Measurements from ENCODE around the gene DDX10. TPM values are rescaled to one million over a fixed set of nuclear protein-coding genes. Genes with fewer than 3 reads are reported as not detected.

DDX10 gene
- total RNA-seq, 2 donors from 2014 or later, result 18.5 to 33.1 TPM

- H3K27ac ChIP-seq, result no peak overlapping the region
- 73% methylated on average over 2 of the region's 2 CpGs for WGBS
- no peak for TF ChIP-seq POLR2A (IDR thresholded peaks at IDR 0.05)
- TF ChIP-seq, protein P1, sequence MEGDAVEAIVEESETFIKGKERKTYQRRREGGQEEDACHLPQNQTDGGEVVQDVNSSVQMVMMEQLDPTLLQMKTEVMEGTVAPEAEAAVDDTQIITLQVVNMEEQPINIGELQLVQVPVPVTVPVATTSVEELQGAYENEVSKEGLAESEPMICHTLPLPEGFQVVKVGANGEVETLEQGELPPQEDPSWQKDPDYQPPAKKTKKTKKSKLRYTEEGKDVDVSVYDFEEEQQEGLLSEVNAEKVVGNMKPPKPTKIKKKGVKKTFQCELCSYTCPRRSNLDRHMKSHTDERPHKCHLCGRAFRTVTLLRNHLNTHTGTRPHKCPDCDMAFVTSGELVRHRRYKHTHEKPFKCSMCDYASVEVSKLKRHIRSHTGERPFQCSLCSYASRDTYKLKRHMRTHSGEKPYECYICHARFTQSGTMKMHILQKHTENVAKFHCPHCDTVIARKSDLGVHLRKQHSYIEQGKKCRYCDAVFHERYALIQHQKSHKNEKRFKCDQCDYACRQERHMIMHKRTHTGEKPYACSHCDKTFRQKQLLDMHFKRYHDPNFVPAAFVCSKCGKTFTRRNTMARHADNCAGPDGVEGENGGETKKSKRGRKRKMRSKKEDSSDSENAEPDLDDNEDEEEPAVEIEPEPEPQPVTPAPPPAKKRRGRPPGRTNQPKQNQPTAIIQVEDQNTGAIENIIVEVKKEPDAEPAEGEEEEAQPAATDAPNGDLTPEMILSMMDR (IDR thresholded peaks at IDR 0.05), result no peak
- TF ChIP-seq POLR2AphosphoS5 (IDR thresholded peaks at IDR 0.05), result no peak
- H3K4me1 ChIP-seq (replicated peaks), result no peaks in the 10 kb centered on the region
- no peak overlapping the region for H3K4me3 ChIP-seq
- no peaks in the 10 kb centered on the region for H3K9me3 ChIP-seq
- DNase-seq (ENCODE audit: low spot score), result no peak
- H3K27me3 ChIP-seq (replicated peaks; ENCODE audit: insufficient read depth), result no peaks in the 10 kb centered on the region
- intact Hi-C loops (cut with DNase I), result no loop called here
- no peaks in the 10 kb centered on the region for H3K36me3 ChIP-seq
Observed at GRCh38 chr11:108886005-108886659, 221.3 kb downstream of the DDX10 start.

DNA sequence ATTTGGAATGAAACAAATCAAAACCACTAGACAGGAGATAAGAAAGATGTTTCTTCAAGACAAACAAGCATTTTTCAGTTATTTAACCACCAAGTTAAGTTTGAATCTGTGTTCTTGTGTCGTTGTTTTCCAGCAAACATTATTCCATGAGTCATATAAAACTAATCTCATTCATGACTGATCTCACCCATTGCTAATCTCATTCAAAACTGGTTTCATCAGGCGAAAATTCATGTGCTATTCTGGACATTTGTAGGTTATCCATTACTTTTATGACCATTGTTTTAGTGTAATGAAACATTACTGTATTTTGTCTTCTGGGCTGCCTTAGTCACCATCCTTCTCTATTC, 221.8 kb downstream of the DDX10 start:
- no peak for TF ChIP-seq POLR2A (IDR thresholded peaks at IDR 0.05)
- no peak for TF ChIP-seq POLR2AphosphoS5 (IDR thresholded peaks at IDR 0.05)
- TF ChIP-seq, protein P1 (IDR thresholded peaks at IDR 0.05), result no peak
- H3K4me1 ChIP-seq (replicated peaks), result no peaks in the 10 kb centered on the region
- no peaks in the 10 kb centered on the region for H3K36me3 ChIP-seq
- H3K9me3 ChIP-seq, result no peaks in the 10 kb centered on the region
- H3K27me3 ChIP-seq (replicated peaks; ENCODE audit: insufficient read depth), result no peaks in the 10 kb centered on the region
- no peak overlapping the region for H3K4me3 ChIP-seq
- intact Hi-C loops (cut with DNase I), result no loop called here
- DNase-seq (ENCODE audit: low spot score), result no peak
- WGBS, result 88% methylated on average over 2 of the region's 2 CpGs
- H3K27ac ChIP-seq, result no peak overlapping the region

DNA sequence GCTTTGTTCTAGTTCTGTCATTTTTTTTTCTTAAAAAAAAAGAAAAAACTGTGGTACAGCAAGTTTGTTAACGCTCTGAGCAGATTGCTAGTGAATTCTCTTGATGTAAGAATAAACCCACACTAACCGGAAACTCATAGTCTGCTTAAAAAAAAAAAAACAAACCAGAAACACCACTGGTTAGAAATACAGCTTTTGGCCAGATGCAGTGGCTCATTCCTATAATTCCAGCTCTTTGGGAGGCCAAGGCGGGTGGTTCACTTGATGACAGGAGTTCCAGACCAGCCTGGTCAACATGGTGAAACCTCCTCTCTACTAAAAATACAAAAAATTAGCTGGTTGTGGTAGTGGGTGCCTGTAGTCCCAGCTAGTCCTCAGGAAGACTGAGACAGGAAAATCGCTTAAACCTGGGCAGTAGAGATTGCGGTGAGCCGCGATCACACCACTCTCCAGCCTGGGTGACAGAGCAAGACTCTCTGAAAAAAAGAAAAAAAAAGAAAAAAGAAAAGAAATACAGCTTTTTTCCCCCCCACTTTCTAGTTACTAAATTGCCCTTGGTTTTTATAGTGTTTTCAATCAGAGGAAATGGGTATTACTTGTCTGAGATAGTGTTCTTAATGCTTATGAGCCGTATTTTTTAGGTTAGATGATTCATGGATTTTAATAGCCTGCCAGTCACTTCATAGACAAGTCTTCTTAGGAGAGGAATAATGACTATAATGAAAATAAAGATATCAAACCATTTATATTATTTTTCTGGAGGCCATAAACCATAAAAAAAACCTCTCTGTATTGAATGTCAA, 222.8 kb downstream of the DDX10 start:
- Histone ChIP-seq H3K36me3 (no peaks in the 10 kb centered on the region), H3K27ac (no peak overlapping the region), H3K27me3 (replicated peaks; ENCODE audit: insufficient read depth) (no peaks in the 10 kb centered on the region), H3K4me1 (replicated peaks) (no peaks in the 10 kb centered on the region), H3K4me3 (no peak overlapping the region), H3K9me3 (no peaks in the 10 kb centered on the region)
- TF ChIP-seq, protein P1 (IDR thresholded peaks at IDR 0.05), result no peak
- TF ChIP-seq POLR2A (IDR thresholded peaks at IDR 0.05) (no peak), POLR2AphosphoS5 (IDR thresholded peaks at IDR 0.05) (no peak)
- intact Hi-C loops (cut with DNase I), result no loop called here
- WGBS, result 94% methylated on average over 8 of the region's 8 CpGs
- no peak for DNase-seq (ENCODE audit: low spot score)

GRCh38 chr11:108890482-108891105, 225.7 kb downstream of the DDX10 start:
- no peaks in the 10 kb centered on the region for H3K9me3 ChIP-seq
- intact Hi-C loops (cut with DNase I), result no loop called here
- no peak overlapping the region for H3K27ac ChIP-seq
- no peaks in the 10 kb centered on the region for H3K4me1 ChIP-seq (replicated peaks)
- no peaks in the 10 kb centered on the region for H3K36me3 ChIP-seq
- H3K4me3 ChIP-seq, result no peak overlapping the region
- 49% methylated on average over 5 of the region's 5 CpGs for WGBS
- DNase-seq (ENCODE audit: low spot score), result no peak
- TF ChIP-seq, protein P1 (IDR thresholded peaks at IDR 0.05), result no peak
- TF ChIP-seq POLR2A (IDR thresholded peaks at IDR 0.05) (no peak), POLR2AphosphoS5 (IDR thresholded peaks at IDR 0.05) (no peak)
- no peaks in the 10 kb centered on the region for H3K27me3 ChIP-seq (replicated peaks; ENCODE audit: insufficient read depth)
